ENCODE data around the gene SLC39A11.
"Not testable (repeated sequence)": the region's sequence is repeated elsewhere in the genome, so short reads cannot be mapped to it uniquely, and the experiment has no call there.

The SLC39A11 gene

DNA sequence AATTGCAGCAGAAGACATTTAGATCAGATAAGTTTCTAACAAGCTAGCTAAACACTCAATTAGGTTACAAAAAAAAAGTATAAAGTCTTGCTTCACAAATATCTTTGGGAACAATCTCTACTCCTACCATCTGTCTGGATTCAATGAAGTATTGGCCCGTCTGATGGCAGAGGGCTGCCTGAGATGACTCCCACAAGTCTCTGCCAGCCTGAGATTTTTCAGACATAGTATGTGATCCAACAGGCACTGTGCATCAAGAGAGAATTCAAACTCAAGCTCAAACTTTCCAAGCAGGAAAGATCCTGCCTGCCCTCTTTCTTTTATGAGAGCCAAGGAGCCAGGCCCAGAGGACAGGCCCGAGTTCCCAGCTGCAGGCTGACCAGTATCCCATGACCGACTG lies 22.6 kb downstream of the SLC39A11 start:
- Mint-ChIP-seq H3K36me3 (peaks cover 56% of the 10 kb centered on the region), H3K4me3 (no peak overlapping the region), H3K27ac (no peak overlapping the region), H3K4me1 (no peaks in the 10 kb centered on the region), H3K9me3 (no peaks in the 10 kb centered on the region), H3K27me3 (no peaks in the 10 kb centered on the region)
- no peak for ATAC-seq

DNA sequence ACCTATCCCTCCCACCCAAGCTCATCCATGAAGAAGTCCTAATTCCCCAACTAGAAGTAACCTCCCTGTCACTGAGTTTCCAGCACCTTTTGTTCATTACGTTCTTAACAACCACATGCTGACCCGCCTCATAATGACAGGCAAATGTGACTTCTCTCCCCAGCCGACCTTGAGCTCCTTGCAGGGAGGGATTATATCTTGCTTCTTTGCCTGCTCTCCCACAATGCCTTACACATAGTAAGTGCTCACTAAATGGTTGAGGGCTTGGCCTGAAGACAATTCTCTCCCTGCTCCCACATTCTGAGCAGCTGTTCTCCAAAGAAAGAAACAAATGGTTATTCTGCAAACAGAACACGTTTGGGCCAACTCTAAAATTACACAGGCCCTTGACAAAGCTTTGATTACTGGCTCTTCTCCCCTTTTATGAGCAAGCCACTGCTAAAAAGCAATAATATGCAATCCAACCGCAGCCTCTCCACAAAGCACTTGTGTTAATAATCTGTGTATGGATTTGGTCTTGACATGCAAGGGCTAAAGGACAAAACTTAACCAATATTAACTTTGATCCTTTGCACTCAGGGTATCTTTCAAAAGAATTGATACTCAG lies 23.2 kb downstream of the SLC39A11 start:
- Mint-ChIP-seq H3K27ac (no peak overlapping the region), H3K4me3 (no peak overlapping the region), H3K9me3 (no peaks in the 10 kb centered on the region), H3K4me1 (no peaks in the 10 kb centered on the region), H3K27me3 (no peaks in the 10 kb centered on the region), H3K36me3 (peaks cover 56% of the 10 kb centered on the region)
- ATAC-seq: no peak

DNA sequence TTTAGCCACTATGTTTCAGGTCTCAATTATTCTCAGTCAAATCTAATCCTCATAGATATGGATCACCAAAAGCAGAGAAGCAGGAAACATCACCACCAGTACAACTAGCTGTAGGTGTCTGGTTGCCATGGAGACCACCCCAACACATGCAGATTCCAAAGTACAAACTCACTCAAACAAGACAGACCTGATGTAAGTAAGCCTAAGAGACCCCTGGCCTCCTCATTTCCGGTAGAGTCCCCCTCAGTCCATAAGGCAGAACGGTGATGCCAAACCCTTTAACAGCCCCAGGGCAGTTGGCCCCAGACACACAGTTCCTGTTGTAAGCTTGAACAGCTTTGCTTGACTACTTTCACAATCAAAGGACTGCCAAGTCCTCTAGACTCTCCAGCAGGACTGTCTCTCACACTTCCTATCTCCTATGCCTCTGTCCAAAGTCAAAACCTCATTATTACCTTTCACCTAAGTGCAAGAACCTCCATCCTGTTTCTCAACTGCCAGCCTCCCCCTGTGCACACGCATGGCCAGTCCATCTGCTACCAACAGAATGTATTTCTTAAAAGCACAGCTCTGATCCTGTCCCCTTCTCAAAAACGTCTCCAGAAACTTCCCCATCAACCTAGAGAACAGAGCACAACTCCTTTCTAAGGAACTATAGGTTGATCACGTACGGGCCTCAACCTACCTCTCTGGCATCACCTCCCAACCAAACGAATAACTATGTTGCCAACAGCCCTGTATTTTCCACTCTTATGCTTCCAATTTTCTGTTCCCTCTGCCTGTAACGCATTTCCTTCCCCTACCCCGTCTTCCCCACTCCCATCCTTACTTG lies 23.9 kb downstream of the SLC39A11 start:
- Mint-ChIP-seq H3K9me3 (no peaks in the 10 kb centered on the region), H3K36me3 (peaks cover 56% of the 10 kb centered on the region)
- ATAC-seq: no peak

DNA sequence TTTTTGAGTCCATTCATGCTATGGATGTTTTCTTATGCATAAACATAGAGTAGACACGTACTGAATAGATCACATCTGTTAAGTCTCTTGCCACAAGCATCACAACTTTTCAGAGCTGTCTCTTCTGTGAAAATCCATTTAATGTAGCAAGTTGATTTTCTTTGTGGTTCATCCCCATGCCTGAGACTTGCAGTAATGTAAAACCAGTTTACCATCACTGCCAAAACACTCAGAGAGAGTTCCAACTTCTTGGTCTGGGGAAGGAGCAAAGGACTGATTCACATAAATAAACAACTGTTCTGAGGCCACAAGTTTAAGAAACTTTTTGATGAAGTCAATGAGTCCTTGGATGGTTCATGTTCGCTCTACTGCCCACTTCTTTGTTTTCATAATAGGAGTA lies 24.8 kb downstream of the SLC39A11 start:
- not testable (repeated sequence) for H3K27me3 Mint-ChIP-seq, H3K4me1 Mint-ChIP-seq, ATAC-seq, H3K27ac Mint-ChIP-seq, H3K4me3 Mint-ChIP-seq, H3K9me3 Mint-ChIP-seq
- H3K36me3 Mint-ChIP-seq: peaks cover 55% of the 10 kb centered on the region

More for the DNA sequence above, 23.9 kb downstream of the SLC39A11 start:
- H3K4me3 Mint-ChIP-seq: no peak overlapping the region
- no peak overlapping the region for H3K27ac Mint-ChIP-seq
- H3K27me3 Mint-ChIP-seq: no peaks in the 10 kb centered on the region
- H3K4me1 Mint-ChIP-seq: no peaks in the 10 kb centered on the region

DNA sequence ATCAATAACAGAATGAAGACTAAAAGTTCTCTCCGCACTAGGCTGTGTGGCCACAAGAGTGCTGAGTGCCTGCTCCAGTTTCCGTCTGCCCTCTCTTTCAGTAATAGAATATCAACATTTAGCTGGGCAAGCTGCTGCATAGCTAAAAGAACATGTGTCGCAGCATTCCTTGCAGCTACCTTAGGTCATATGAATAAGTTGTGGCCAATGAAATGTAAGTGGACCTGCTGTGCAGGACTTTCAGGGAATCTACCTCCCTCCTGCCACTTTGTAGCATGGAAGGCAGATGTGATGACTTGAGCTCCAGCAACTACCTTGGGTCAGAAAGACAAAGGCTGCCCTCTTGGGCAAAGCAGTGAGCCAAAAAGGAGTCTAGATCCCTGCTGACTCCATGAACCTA lies 25.4 kb downstream of the SLC39A11 start:
- H3K4me1 Mint-ChIP-seq: no peaks in the 10 kb centered on the region
- H3K9me3 Mint-ChIP-seq: no peaks in the 10 kb centered on the region
- H3K36me3 Mint-ChIP-seq: peaks cover 49% of the 10 kb centered on the region
- H3K4me3 Mint-ChIP-seq: no peak overlapping the region
- H3K27me3 Mint-ChIP-seq: no peaks in the 10 kb centered on the region
- no peak overlapping the region for H3K27ac Mint-ChIP-seq
- no peak for ATAC-seq

DNA sequence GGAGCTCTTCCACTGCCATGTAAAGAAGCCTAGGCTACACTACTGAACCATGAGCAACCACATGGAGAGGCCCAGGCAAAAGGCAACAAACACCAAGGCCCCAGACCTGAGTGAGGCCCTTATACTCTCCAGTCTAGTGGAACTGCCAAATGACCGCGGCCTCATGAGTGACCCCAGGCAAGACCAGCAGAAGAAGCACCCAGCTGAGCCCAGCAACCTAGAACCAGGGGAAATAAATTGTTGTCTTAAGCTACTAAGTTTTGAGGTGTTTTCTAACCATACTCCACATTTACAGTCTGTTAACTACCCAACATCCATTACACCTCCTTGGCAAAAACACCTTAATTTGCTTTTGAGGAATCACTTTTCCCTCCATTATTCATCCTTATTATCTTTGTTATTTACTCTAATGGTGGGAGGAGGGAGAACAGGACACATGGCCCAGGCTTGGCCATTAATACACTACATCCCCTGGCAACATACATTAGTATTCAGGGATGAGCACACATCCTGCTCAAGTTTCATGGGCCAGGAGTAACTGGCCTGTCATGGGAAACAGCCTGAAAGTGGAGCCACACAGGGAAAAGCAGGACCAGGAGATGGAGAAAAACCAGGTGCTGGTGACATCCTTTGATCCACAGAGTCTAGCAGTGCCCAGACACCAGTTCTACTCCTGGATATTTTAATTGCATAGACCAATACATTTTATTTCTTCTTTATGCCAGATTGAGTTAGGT lies 26.2 kb downstream of the SLC39A11 start:
- no peaks in the 10 kb centered on the region for H3K27me3 Mint-ChIP-seq
- no peak for ATAC-seq

DNA sequence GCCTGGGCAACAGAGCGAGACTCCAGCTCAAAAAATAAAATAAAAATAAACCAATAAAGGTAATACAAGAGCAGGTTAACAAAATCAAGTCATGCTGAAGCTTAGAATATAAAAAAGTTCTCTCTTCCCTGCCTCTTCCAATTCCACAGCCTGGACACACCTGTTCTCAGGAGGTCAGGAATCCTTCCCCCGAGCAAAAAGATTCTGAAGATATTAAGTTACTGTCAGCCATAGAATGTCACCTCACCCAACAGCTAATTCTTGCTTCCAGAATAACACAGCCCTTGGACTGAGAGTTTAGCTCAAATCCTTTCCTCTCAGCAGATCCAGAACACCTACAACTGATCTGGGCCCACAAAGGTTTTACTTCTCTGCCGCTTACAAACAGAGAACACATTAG lies 27.1 kb downstream of the SLC39A11 start:
- Mint-ChIP-seq H3K27ac (no peak overlapping the region), H3K27me3 (no peaks in the 10 kb centered on the region), H3K4me1 (no peaks in the 10 kb centered on the region), H3K4me3 (no peak overlapping the region), H3K36me3 (peaks cover 37% of the 10 kb centered on the region), H3K9me3 (no peaks in the 10 kb centered on the region)
- ATAC-seq: no peak

More for the DNA sequence above, 26.2 kb downstream of the SLC39A11 start:
- no peak overlapping the region for H3K27ac Mint-ChIP-seq
- H3K4me1 Mint-ChIP-seq: no peaks in the 10 kb centered on the region
- no peaks in the 10 kb centered on the region for H3K9me3 Mint-ChIP-seq
- no peak overlapping the region for H3K4me3 Mint-ChIP-seq
- peaks cover 42% of the 10 kb centered on the region for H3K36me3 Mint-ChIP-seq

DNA sequence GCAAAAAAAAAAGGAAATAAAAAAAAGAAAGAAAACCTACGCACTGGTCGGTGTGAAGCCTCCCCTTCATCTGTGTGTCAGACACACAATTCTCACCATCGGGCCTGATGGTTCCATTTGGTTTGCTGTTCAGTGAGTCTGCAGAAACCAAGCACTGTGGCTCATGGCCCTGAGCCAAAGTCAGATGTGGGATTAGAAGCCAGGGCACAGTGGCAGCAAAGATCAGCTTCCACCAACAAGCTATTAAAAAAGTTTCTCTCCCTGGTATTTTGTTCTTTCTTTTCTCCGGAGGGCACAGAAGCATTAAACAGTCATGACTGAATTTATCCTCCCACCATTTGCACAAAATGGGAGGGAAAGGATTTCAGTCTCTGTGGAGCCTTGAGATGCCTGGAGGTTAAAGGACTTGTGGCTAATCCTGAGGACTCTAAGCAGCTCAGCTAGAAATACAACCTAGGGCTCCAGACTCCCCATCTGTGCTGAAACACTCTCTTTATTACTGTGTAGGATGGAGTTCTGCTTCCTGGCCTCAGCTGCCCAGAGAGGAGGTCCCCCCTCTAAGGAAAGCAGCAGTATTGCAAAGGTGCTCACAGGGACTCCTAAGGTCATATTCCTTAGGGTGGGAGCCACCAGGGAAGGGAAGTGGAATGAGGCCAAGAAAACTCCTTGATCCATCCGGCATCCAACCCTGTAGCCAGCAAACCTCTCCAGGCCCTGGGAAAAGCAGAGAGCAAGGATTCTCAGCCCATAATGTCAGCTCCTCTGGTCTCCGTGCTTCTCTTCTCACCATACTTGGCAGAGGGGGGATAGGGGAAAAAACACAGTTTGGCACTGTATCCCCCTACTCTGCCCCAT lies 28.2 kb downstream of the SLC39A11 start:
- Mint-ChIP-seq H3K4me1 (no peaks in the 10 kb centered on the region), H3K9me3 (no peaks in the 10 kb centered on the region), H3K27ac (no peak overlapping the region), H3K4me3 (no peak overlapping the region), H3K36me3 (peaks cover 39% of the 10 kb centered on the region), H3K27me3 (no peaks in the 10 kb centered on the region)
- ATAC-seq: no peak

DNA sequence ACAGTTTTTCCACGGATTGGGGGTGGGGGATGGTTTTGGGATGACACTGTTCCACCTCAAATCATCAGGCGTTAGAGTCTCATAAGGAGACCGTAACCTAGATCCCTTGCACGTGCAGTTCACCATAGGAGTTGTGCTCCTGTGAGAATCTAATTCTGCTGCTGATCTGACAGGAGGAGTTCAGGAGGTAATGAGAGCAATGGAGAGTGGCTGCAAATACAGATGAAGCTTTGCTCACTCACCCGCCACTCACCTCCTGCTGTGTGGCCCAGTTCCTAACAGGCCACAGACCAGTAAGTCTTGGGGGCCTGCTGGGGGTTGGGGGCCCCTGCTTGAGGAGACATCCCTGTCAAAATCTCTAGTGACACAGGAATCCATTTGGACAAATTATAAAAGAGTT lies 29.8 kb downstream of the SLC39A11 start:
- Mint-ChIP-seq H3K36me3 (peaks cover 29% of the 10 kb centered on the region), H3K27ac (no peak overlapping the region), H3K27me3 (no peaks in the 10 kb centered on the region), H3K4me1 (no peaks in the 10 kb centered on the region), H3K9me3 (no peaks in the 10 kb centered on the region), H3K4me3 (no peak overlapping the region)
- no peak for ATAC-seq

DNA sequence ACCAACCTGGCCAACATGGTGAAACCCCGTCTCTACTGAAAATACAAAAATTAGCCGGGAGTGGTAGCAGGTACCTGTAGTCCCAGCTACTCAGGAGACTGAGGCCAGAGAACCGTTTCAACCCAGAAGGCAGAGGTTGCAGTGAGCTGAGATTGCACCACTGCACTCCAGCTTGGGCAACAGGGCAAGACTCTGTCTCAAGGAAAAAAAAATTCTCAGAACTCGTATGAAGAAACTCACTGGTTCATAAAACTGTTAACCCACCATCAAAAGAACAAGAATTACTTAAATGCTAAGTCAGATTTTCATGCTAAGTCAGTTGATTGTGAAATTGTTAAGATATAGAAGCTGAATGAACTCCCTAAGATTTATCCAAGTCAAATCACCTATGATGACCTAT lies 31.3 kb downstream of the SLC39A11 start:
- Mint-ChIP-seq H3K27me3 (no peaks in the 10 kb centered on the region), H3K4me1 (no peaks in the 10 kb centered on the region), H3K36me3 (peaks cover 14% of the 10 kb centered on the region), H3K27ac (no peak overlapping the region), H3K4me3 (no peak overlapping the region), H3K9me3 (no peaks in the 10 kb centered on the region)
- no peak for ATAC-seq

DNA sequence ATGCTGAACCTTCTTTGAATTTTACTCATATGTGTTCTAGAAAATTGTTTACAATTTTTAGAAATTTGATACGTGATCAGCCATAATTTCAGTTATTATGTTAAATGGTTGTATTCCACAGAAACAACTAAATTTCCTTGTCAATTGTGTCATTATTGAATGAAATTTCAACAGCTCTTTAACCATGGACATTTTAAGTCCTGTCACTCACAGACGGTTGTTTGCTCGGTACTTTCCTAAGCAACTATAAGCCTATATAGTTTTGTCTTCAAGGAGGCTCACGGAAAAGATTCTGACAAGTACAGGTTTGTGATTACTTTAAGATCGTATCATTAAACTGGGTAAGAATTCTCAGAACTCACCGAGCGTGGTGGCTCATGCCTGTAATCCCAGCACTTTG lies 31.8 kb downstream of the SLC39A11 start:
- Mint-ChIP-seq H3K9me3 (no peaks in the 10 kb centered on the region), H3K27ac (no peak overlapping the region), H3K36me3 (peaks cover 10% of the 10 kb centered on the region), H3K4me1 (no peaks in the 10 kb centered on the region), H3K4me3 (no peak overlapping the region), H3K27me3 (no peaks in the 10 kb centered on the region)
- ATAC-seq: no peak

DNA sequence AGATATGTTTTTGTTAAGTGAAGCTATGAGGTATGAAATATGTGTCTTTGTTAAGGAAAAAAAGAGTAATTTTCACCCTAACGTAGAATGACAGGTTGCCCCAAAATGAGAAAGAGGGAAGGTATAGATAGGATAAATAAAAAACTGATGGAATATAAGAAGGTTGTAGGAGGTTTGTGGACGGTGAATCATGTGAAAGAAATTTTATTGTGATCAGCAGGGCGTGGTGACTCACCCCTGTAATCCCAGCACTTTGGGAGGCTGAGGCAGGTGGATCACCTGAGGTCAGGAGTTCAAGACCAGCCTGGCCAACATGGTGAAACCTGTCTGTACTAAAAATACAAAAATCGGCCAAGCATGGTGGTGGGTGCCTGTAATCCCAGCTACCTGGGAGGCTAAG lies 32.8 kb downstream of the SLC39A11 start:
- not testable (repeated sequence) for H3K36me3 Mint-ChIP-seq, H3K27ac Mint-ChIP-seq, H3K27me3 Mint-ChIP-seq, H3K9me3 Mint-ChIP-seq, ATAC-seq, H3K4me1 Mint-ChIP-seq, H3K4me3 Mint-ChIP-seq

DNA sequence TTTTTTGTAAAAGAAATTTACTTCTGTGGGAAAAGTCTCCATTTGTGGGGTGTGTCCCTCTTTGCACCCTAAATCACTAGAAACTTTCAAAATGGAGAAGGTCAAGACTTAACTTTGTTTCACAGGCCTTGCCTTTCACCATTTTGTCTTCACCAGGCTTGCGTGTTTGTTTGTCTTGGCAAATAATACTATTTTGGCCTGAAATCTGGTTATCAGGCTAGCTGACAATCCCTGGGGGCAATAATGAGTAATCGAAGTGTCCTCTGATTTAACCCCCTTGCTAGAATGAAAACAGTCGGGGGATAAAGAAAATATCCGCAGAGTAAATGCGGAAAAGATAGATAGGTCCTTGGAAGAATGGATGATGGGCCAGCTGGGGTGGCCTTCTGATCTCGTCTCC lies 34.5 kb downstream of the SLC39A11 start:
- no peaks in the 10 kb centered on the region for H3K4me1 Mint-ChIP-seq
- no peaks in the 10 kb centered on the region for H3K27me3 Mint-ChIP-seq
- H3K9me3 Mint-ChIP-seq: no peaks in the 10 kb centered on the region

DNA sequence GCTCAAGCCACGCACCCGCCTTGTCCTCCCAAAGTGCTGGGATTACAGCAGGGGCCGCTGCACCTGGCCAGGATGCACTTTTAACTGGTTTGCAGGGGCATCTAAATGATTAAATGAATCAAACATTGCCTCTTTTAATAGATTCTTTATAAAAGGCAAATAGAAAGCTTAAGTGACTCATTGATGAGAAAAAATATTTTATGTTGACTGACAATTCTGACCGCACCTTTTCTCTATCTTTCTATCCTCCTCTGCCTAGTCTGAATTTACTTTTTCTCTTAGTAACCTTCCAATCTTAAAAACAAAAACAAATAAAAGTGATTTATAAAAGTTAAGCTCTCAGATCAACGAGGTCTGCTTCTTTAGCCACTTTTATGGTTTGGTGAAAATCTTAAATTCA lies 35.3 kb downstream of the SLC39A11 start:
- no peaks in the 10 kb centered on the region for H3K9me3 Mint-ChIP-seq
- no peaks in the 10 kb centered on the region for H3K27me3 Mint-ChIP-seq
- no peak overlapping the region for H3K4me3 Mint-ChIP-seq
- H3K36me3 Mint-ChIP-seq: peaks cover 9% of the 10 kb centered on the region
- no peaks in the 10 kb centered on the region for H3K4me1 Mint-ChIP-seq
- no peak overlapping the region for H3K27ac Mint-ChIP-seq
- no peak for ATAC-seq

More for the DNA sequence above, 34.5 kb downstream of the SLC39A11 start:
- Mint-ChIP-seq H3K27ac (no peak overlapping the region), H3K4me3 (no peak overlapping the region), H3K36me3 (peaks cover 6% of the 10 kb centered on the region)
- ATAC-seq: no peak

DNA sequence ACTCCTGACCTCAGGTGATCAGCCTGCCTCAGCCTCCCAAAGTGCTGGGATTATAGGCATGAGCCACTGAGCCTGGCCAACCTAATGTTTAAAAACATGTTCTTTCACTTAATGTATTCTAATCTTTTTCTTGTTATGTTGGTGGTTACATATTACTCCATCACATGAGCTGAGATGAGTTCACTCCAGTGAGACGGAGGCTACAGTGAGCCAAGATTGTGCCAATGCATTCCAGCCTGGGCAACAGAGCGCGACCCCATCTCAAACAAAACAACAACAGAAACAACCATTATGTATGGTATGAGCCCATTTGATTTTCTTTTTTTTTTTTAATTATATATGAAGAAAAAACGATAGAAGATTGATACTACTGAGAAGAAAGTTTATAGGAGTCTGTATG lies 39.6 kb downstream of the SLC39A11 start:
- H3K9me3 Mint-ChIP-seq: no peaks in the 10 kb centered on the region
- H3K4me1 Mint-ChIP-seq: no peaks in the 10 kb centered on the region
- no peaks in the 10 kb centered on the region for H3K27me3 Mint-ChIP-seq
- H3K36me3 Mint-ChIP-seq: peaks cover 42% of the 10 kb centered on the region
- ATAC-seq: no peak
- no peak overlapping the region for H3K27ac Mint-ChIP-seq
- no peak overlapping the region for H3K4me3 Mint-ChIP-seq

All from stimulated activated memory B cell treated with anti-CD40 and anti-IgM and Interleukin-4, amounts not matched to agents 10 μg/mL and 1 μg/mL and 100 μg/mL, for 72 hours (primary cell).